ENCODE measurements around the gene LCN10. TPM values are rescaled to one million over a fixed set of nuclear protein-coding genes. Genes with fewer than 3 reads are reported as not detected.
A peak's percentile ranks its signal among the peaks of the same experiment; 100 is the strongest.

LCN10 gene
- total and polyA plus RNA-seq, 2 of the 13 experiments (the other 11 are each of a cell fraction or from before 2014, with no cell fraction given): 0.53 to 0.61 TPM

DNA sequence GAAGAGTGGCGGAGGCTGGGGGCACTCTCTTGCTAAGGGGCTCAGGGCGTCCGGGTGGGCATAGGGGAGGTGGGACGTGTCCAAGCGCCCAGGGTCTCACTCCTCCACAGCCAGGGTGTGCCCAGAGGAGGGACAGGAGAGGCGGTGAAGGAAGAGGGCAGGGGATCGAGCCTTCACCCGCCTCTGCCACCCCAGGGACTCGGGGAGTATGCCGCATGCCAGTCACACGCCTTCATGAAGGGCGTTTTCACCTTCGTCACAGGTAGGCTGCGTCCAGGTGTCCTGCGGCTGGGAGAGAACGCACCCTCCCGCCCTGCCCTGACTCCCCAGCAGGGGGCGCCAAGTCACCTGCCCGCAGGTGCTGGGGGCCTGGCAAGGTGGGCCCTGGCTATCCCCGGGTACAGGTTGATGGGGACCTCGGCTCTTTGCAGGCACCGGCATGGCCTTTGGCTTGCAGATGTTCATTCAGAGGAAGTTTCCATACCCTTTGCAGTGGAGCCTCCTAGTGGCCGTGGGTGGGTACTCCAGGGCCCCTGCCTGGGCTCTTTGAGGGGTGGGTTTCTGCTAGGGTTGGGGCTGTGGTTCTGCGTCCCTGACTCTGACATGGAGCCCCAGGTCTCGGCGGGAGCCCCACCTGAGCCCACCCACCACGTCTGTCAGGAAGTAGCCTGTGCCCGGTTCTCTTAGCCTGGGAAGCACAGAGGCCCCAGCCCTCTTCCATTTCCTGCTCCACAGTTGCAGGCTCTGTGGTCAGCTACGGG lies 49.0 kb upstream of the LCN10 start (continued):
- TF ChIP-seq KLF9 (CRISPR knock-in tag; IDR thresholded peaks at IDR 0.05; ENCODE audit: low read depth) (no peak), FOXA1 (IDR thresholded peaks at IDR 0.05) (no peak), FOXA1 (CRISPR knock-in tag; IDR thresholded peaks at IDR 0.05) (no peak), ZNF34 (CRISPR knock-in tag; IDR thresholded peaks at IDR 0.05; ENCODE audit: borderline replicate concordance) (no peak), SMARCE1 (IDR thresholded peaks at IDR 0.05; ENCODE audit: borderline replicate concordance) (no peak), SMAD3 (CRISPR knock-in tag; IDR thresholded peaks at IDR 0.05) (no peak), ADNP (CRISPR knock-in tag; IDR thresholded peaks at IDR 0.05) (no peak), ZBTB21 (CRISPR knock-in tag; IDR thresholded peaks at IDR 0.05) (no peak), ZNF605 (CRISPR knock-in tag; IDR thresholded peaks at IDR 0.05) (peak; percentile 68), BORCS8-MEF2B (CRISPR knock-in tag; IDR thresholded peaks at IDR 0.05) (no peak), MTF2 (CRISPR knock-in tag; IDR thresholded peaks at IDR 0.05; ENCODE audit: borderline replicate concordance) (no peak; the same call in 1 of the 2 replicates), CREB1 (IDR thresholded peaks at IDR 0.05) (no peak), CREB1 (CRISPR knock-in tag; IDR thresholded peaks at IDR 0.05) (no peak), FOXJ3 (CRISPR knock-in tag; IDR thresholded peaks at IDR 0.05; ENCODE audit: borderline replicate concordance) (no peak), ELF1 (CRISPR knock-in tag; IDR thresholded peaks at IDR 0.05) (0 out of 2 replicates have a peak, but pooled peaks have one; percentile 3), SP1 (IDR thresholded peaks at IDR 0.05) (no peak), SP1 (CRISPR knock-in tag; IDR thresholded peaks at IDR 0.05) (no peak), TCF12 (IDR thresholded peaks at IDR 0.05) (no peak), TCF12 (CRISPR knock-in tag; IDR thresholded peaks at IDR 0.05) (peak; percentile 37; the same call in 1 of the 2 replicates), NR3C1 (CRISPR knock-in tag; IDR thresholded peaks at IDR 0.05) (no peak), ZNF33B (CRISPR knock-in tag; IDR thresholded peaks at IDR 0.05) (0 out of 2 replicates have a peak, but pooled peaks have one; percentile 0), ZNF557 (CRISPR knock-in tag; IDR thresholded peaks at IDR 0.05) (no peak), ZFY (CRISPR knock-in tag; IDR thresholded peaks at IDR 0.05) (peak; percentile 57; the same call in 1 of the 2 replicates), ZNF331 (CRISPR knock-in tag; IDR thresholded peaks at IDR 0.05) (no peak), THAP11 (CRISPR knock-in tag; IDR thresholded peaks at IDR 0.05) (peak; percentile 2; the same call in 1 of the 2 replicates), RNF2 (conservative IDR thresholded peaks at IDR 0.05; ENCODE audit: low read depth) (no peak), ZMYM4 (CRISPR knock-in tag; IDR thresholded peaks at IDR 0.05) (peak; percentile 22; the same call in 1 of the 2 replicates), THYN1 (CRISPR knock-in tag; IDR thresholded peaks at IDR 0.05; ENCODE audit: borderline replicate concordance, low read depth) (no peak), ZNF550 (CRISPR knock-in tag; IDR thresholded peaks at IDR 0.05; ENCODE audit: borderline replicate concordance) (no peak), AGO2 (optimal IDR thresholded peaks at IDR 0.05; ENCODE audit: low read depth, low read length) (peak; percentile 85), NFRKB (IDR thresholded peaks at IDR 0.05) (no peak), HDAC6 (IDR thresholded peaks at IDR 0.05; ENCODE audit: low read depth, low read length) (no peak), SAFB2 (CRISPR knock-in tag; IDR thresholded peaks at IDR 0.05; ENCODE audit: borderline replicate concordance, low read depth) (peak; percentile 37; the same call in 1 of the 2 replicates)
- TF ChIP-seq, protein P1, sequence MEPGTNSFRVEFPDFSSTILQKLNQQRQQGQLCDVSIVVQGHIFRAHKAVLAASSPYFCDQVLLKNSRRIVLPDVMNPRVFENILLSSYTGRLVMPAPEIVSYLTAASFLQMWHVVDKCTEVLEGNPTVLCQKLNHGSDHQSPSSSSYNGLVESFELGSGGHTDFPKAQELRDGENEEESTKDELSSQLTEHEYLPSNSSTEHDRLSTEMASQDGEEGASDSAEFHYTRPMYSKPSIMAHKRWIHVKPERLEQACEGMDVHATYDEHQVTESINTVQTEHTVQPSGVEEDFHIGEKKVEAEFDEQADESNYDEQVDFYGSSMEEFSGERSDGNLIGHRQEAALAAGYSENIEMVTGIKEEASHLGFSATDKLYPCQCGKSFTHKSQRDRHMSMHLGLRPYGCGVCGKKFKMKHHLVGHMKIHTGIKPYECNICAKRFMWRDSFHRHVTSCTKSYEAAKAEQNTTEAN (CRISPR knock-in tag; conservative IDR thresholded peaks at IDR 0.05): no peak; the same call in 1 of the 2 replicates
- TF ChIP-seq, protein P2, sequence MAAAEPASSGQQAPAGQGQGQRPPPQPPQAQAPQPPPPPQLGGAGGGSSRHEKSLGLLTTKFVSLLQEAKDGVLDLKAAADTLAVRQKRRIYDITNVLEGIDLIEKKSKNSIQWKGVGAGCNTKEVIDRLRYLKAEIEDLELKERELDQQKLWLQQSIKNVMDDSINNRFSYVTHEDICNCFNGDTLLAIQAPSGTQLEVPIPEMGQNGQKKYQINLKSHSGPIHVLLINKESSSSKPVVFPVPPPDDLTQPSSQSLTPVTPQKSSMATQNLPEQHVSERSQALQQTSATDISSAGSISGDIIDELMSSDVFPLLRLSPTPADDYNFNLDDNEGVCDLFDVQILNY (CRISPR knock-in tag; conservative IDR thresholded peaks at IDR 0.05): no peak
